Heart left ventricle (tissue), 16 donors: Measurements from ENCODE around the gene SRRM2. TPM values are rescaled to one million over a fixed set of nuclear protein-coding genes. Genes with fewer than 3 reads are reported as not detected.
A peak's percentile ranks its signal among the peaks of the same experiment; 100 is the strongest.

Experiments
- ATAC-seq, 4 donors: fragments of 200-7000 bp; cut with Tn5 transposase; one replicate each; pipeline ENCODE4 v1.9.1; 2020 to 2022; ENCODE audit warnings: moderate library complexity in 4 of 4, mild to moderate bottlenecking in 3 of 4, moderate number of reproducible peaks in 1 of 4
- DNase-seq, 5 donors: peaks; one replicate each; pipeline ENCODE4 v3.0.0-alpha.2; 2020
- H3K27ac ChIP-seq, 12 donors: fragments of 200-600 bp; sonication (generic) in 4 of 12; one replicate each; pipeline versions ENCODE4 v1.5.0 to v1.8.0; 2016 to 2022; ENCODE audit warnings: mild to moderate bottlenecking in 2 of 12
- H3K27me3 ChIP-seq, 9 donors: fragments of 200-600 bp; sonication (generic) in 2 of 9; one replicate each; pipeline versions ENCODE4 v1.5.1 to v1.8.0; 2016 to 2022; ENCODE audit warnings: mild to moderate bottlenecking in 3 of 9
- H3K36me3 ChIP-seq, 9 donors: fragments of 200-600 bp; sonication (generic) in 2 of 9; one replicate each; pipeline versions ENCODE4 v1.5.0 to v1.8.0; 2018 to 2022; ENCODE audit warnings: mild to moderate bottlenecking in 2 of 9
- H3K4me1 ChIP-seq, 12 donors: fragments of 200-600 bp; sonication (generic) in 4 of 12; one replicate each; pipeline versions ENCODE4 v1.5.0 to v1.8.0; 2016 to 2022; ENCODE audit warnings: mild to moderate bottlenecking in 3 of 12
- H3K4me3 ChIP-seq, 12 donors: fragments of 200-600 bp; sonication (generic) in 4 of 12; one replicate each; pipeline versions ENCODE4 v1.5.0 to v1.8.0; 2017 to 2022; ENCODE audit warnings: mild to moderate bottlenecking in 9 of 12, moderate library complexity in 4 of 12
- H3K9me3 ChIP-seq, 12 donors: fragments of 200-600 bp; sonication (generic) in 4 of 12; one replicate each; pipeline versions ENCODE4 v1.5.0 to v1.8.0; 2016 to 2022; ENCODE audit warnings: mild to moderate bottlenecking in 1 of 12
- CTCF ChIP-seq, 12 donors: fragments of 200-600 bp; sonication (generic) in 4 of 12; IDR thresholded peaks; one replicate each; pipeline versions ENCODE4 v1.5.0 to v1.8.0; 2018 to 2022; ENCODE audit warnings: antibody characterized with exemption in 12 of 12, mild to moderate bottlenecking in 5 of 12
- POLR2A ChIP-seq, 2 donors: fragments of 450-650 bp; IDR thresholded peaks; one replicate each; pipeline ENCODE4 v1.6.1; 2017; ENCODE audit warnings: antibody characterized with exemption in 2 of 2, mild to moderate bottlenecking in 2 of 2, moderate library complexity in 2 of 2
- WGBS, 4 donors: extraction: QIAGEN DNeasy Blood & Tissue Kit in 2 of 4; methylation state at CpG; one replicate each; pipeline versions ENCODE4 v1.1.5 to v1.1.7; 2013 to 2018; 5-methylcytosine and 5-hydroxymethylcytosine counted together
- intact Hi-C, 10 donors: fragments of 100-400 bp; cut with DNase I; formaldehyde crosslinking; loops; one replicate each; pipeline versions ENCODE4 v1.11.1 to v1.14.2; 2022
- polyA plus RNA-seq, 2 donors: library from polyadenylated mRNA; stranded (reverse); fragments of 200-250 nt; gene quantifications; one replicate each; pipeline ENCODE4 v1.2.3, GENCODE V29; 2013
- total RNA-seq, 9 donors: library from RNA; depleted of rRNA in 2 of 9; stranded (reverse); fragments of >200 nt in 2 of 9; fragmentation: NEBNext Ultra II Directional in 3 of 9; extraction: Animal tissue kit (Norgen Biotek cat#: 25700) in 3 of 9; gene quantifications; one replicate each; pipeline versions ENCODE4 v1.1.0 to v1.2.4, GENCODE V29; 2016 to 2023
- donor health status: ischemic (EF 13 %, LVEDD 7.1; RV severe dilation, severe dysfunction).
- donor health status: healthy with polysubstance abuse.
- donor health status: DM: no; HTN: yes; CAD: no.
- donor health status: DM: no; HTN: no; CAD: no.
- donor health status: ischemic (EF 25% LVEDD 6.9; RV normal size, moderate dysfunction).
- donor health status: ischemic (EF 25% LVEDD 5.7; RV mildly dilated, moderate dysfunction).
- donor health status: healthy.
- donor health status: DM: yes; HTN: yes; CAD: no.
- donor health status: ischemic (EF 35%, LVEDD 5.7; RV mildly dilated, moderate dysfunction).
- donor health status: nonischemic (EF 11% LVEDD 7.7; RV severe dilation, severe dysfunction).
- donor health status: DM: yes; HTN: yes; CAD: no.
- donor health status: PGD.
- donor health status: ischemic (EF 29% LVEDD 5.4; RV normal size, mild dysfunction).
- donor health status: nonischemic (EF 23%, LVEDD 6.1; RV moderate dilation, normal function).

Gene SRRM2
- total and polyA plus RNA-seq, 11 donors = 112 to 540 (median 233) TPM

GRCh38 chr16:2761886-2762583, 9.6 kb downstream of the SRRM2 start:
- no peak for TF ChIP-seq CTCF (IDR thresholded peaks at IDR 0.05)
- no peak for TF ChIP-seq POLR2A (IDR thresholded peaks at IDR 0.05)
- Histone ChIP-seq H3K4me3 (no peak overlapping the region), H3K4me1 (peaks cover 0 to 19% (median 8%) of the 10 kb centered on the region in 12 donors), H3K9me3 (no peaks in the 10 kb centered on the region), H3K27ac (no peak overlapping the region), H3K36me3 (peaks cover 6 to 100% (median 100%) of the 10 kb centered on the region in 9 donors), H3K27me3 (no peaks in the 10 kb centered on the region)
- peak in 2 of 4 donors; percentile 3 to 6 for ATAC-seq
- 98 to 99% (median 98%) methylated on average over 15 to 42 of the region's 42 CpGs for WGBS, 4 donors
- intact Hi-C loops = no loop called here
- DNase-seq = peak in 1 of 5 donors; percentile 40

GRCh38 chr16:2762711-2763110, 10.3 kb downstream of the SRRM2 start:
- H3K27ac ChIP-seq = no peak overlapping the region
- DNase-seq = no peak
- 95 to 99% (median 98%) methylated on average over 13 of the region's 13 CpGs for WGBS, 4 donors

GRCh38 chr16:2763173-2763572, 10.7 kb downstream of the SRRM2 start:
- Histone ChIP-seq H3K4me3 (no peak overlapping the region), H3K36me3 (peaks cover 6 to 100% (median 100%) of the 10 kb centered on the region in 9 donors), H3K4me1 (peaks cover 0 to 17% (median 4%) of the 10 kb centered on the region in 12 donors), H3K27me3 (no peaks in the 10 kb centered on the region), H3K9me3 (no peaks in the 10 kb centered on the region), H3K27ac (no peak overlapping the region)
- WGBS, 4 donors = 94 to 96% (median 95%) methylated on average over 6 of the region's 6 CpGs
- DNase-seq = no peak
- TF ChIP-seq CTCF (IDR thresholded peaks at IDR 0.05) (no peak), POLR2A (IDR thresholded peaks at IDR 0.05) (no peak)
- intact Hi-C loops = no loop called here
- no peak for ATAC-seq

More at GRCh38 chr16:2762711-2763110, 10.3 kb downstream of the SRRM2 start:
- no peak for ATAC-seq
- Histone ChIP-seq H3K9me3 (no peaks in the 10 kb centered on the region), H3K36me3 (peaks cover 6 to 100% (median 100%) of the 10 kb centered on the region in 9 donors), H3K27me3 (no peaks in the 10 kb centered on the region), H3K4me1 (peaks cover 0 to 19% (median 4%) of the 10 kb centered on the region in 12 donors), H3K4me3 (no peak overlapping the region)
- no peak for TF ChIP-seq CTCF (IDR thresholded peaks at IDR 0.05)
- intact Hi-C loops = no loop called here

- H3K4me3 ChIP-seq = no peak overlapping the region
- H3K27ac ChIP-seq = no peak overlapping the region
- no peak for DNase-seq
- H3K4me1 ChIP-seq = peaks cover 0 to 28% (median 6%) of the 10 kb centered on the region in 12 donors
- intact Hi-C loops = no loop called here
- TF ChIP-seq CTCF (IDR thresholded peaks at IDR 0.05) = no peak
- no peaks in the 10 kb centered on the region for H3K9me3 ChIP-seq
- H3K36me3 ChIP-seq = peaks cover 4 to 100% (median 100%) of the 10 kb centered on the region in 9 donors
- no peak for ATAC-seq
- 97 to 98% (median 97%) methylated on average over 9 of the region's 9 CpGs for WGBS, 4 donors
- no peaks in the 10 kb centered on the region for H3K27me3 ChIP-seq
Observed at GRCh38 chr16:2764718-2765117, 12.3 kb downstream of the SRRM2 start.
